NCI-H446 (cell line): ENCODE measurements around the gene THRB.

Experiments used
- DNase-seq, 2 experiments: peaks; one replicate each; lab custom pipeline; 2025; lab: John Stamatoyannopoulos, UW

The THRB gene

DNA sequence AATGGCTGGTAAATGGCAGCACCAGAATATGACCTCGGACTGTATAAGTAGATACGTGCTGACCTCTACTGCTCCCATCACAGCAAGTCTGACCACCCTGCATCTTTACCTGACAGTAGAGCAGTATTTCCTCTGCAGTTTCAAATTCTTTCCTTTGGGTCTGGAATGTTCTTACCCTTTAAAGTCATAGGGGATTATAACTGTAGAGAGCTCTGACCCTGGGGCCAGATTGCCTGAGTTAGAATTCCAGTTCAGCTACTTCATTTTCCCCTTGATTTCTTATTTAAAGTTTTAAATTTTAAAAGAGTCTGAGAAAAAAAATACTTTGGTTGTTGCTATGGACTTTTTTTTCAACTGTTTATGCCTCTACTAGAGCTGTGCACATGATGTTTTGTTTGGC is 311.9 kb downstream of the THRB start:
- no peak for DNase-seq

DNA sequence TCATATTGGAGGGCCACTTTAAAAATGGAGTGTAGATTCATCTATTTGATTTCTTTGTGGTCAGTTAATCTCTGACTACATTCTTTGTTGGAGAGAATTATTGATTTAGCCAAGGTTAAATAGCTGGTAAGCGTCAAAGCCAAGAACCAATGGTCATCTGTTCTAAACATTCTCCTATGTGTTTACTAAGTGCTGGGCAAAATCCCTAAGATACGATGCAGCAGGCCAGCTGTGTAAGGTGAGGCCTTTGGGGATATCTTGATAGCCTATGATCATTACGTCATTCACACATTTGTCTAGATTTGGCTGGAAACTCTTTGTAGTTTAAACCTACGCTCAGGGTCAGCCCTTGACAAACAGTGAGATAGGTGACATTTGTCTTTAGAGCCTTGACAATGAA is 313.4 kb downstream of the THRB start:
- no peak for DNase-seq

DNA sequence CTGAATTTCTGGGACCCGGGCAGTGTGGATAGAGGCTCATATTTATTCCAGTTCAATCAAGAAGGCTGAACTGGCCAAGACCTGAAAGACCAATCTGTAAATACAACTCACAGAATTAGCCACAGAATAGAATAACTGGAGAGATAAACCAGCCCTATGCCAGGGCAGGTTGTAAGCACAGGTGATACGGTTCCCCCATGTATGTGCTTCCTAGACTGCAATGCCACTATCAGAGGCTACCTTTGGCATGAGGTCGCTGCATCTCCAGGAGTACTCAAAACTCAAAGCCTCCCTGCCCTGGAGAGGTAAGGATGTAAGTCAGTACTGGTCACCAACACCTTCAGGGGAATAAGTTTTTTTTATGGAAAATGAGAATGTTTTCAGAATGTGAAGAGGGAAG is 314.0 kb downstream of the THRB start:
- no peak for DNase-seq

DNA sequence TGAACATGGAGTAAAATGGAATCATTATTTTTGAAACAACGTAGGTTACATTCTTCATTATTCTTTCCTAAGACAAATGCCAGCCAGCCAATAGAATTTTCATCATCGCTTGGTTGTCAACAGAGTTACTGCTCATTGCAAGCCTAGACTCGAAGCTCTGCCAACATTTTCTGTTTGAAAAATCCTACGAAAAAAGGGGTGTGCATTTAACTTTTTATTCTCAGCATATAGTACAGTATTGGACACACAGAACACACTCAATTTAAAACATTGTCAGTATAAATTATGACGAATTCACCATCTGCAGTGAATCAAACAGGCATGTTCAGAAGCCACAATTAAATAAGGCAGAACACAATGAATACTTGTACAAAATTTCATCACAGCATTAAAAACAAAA is 317.4 kb downstream of the THRB start:
- no peak for DNase-seq

DNA sequence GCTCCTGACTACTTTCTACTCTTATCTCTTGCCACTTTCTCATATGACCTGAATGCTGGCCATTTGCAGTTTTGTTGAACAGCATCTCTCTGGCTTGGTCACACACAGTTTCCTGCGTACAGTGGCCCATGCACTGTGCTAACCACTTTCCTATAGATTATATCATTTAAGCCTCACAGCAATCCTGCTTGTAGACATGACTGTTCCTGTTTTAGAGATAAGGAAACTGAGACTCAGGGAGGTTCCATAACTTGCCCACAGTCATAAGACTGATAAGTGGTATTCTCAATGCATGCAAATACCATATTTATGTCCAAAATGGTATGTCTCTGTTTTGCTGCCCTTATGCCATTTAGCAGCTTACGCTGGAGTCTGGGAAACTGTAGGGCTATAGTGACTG is 320.0 kb downstream of the THRB start:
- no peak for DNase-seq

DNA sequence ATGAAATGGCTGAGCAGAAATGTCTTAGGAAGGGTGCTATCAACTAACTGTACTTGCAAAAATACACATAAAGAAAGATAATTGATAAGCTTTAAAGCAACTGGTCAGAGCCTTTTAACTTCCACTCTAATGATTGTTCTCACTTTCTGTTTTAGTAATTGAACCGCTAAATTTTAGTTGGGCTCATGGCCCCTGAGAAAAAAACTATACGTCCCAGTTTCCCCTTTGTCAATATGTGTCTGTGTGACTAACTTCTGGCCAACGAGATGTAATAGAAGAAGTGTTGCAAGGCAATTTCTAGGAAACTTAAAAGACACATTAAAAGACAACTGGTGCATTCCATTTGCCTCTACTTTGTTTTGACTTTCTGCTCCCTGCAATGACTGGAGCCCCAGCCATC is 325.7 kb downstream of the THRB start:
- DNase-seq = no peak

DNA sequence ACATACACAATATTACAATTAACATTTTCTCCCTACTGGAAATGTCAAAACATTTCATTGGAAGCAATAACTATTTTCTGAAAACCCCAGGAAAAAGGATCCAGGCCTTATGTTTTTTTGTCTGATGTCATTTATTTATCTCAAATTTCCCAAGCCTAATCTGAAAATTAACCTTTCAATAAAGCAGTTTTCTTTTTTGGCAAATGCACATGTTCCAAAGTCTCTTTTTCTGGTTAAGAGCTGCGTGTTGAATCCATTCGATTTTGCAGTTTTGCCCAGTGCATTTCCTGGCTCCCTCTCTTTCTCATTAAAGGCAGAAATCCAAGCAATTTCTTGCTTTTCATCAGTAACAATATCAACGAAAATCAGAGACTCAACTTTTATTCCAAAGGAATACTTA is 327.2 kb downstream of the THRB start:
- DNase-seq = no peak

DNA sequence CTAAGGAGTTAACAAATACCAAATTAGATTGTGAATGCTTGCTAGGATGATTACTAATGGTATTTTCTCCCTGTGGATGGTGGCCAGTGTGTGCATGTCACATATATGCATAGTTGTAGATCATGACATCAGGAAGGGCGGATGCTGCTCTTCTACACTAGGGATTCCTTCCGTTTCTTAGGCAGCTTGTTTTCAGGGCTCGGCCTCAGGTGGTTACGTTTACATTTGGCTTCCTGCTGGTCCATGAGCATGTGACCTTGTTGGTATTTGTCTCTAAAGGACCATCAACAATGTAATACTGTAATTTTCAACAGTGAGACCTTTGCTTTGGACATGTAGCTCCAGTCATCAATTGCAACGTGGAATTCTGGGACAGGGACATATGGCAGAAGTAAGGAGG is 328.1 kb downstream of the THRB start:
- DNase-seq = no peak

DNA sequence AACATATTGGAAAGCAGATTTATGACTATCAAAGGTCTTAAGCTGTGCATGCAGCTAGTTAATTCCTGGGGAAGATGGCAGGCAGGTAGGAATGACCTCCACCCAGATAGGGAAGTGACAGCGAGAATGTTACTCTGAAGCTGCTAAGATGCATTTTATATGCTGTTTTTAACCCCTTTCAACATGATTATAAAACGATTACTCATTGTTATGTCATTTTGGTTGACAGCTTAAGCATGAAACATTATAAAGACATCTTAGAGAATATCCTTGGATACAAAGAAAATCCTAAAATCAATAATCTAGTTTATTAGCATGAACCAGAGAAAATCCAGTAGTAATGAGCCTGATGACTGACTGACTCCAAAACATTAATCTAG is 329.1 kb downstream of the THRB start:
- DNase-seq = no peak

DNA sequence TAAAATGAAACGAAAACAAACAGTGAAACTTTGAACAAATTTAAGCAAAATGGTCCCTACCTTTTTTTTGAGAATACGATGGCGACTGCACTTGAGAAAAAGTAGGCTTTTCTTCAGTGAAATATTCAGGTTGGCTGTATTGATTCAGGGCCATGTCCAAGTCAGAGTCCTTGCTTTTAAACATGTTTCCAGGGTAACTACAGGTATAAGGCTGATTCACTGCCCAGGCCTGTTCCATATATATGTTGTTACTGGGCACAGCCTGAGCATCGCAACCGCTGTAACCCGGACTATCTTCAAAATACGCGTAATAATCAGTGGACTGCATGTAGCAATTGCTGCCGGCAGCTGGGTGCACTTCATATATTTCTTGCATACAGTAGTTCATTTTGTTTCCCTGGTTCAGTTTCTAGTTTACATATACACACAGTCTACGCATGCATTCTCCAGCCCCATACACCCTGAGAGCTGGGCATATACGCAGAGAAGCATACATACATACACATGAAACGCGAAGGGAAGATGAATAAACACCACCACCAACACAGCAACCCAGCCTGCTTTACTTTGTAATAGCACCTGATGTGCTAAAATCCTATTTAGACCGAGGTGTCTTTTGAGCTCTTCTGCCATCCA is 329.6 kb downstream of the THRB start:
- no peak for DNase-seq

DNA sequence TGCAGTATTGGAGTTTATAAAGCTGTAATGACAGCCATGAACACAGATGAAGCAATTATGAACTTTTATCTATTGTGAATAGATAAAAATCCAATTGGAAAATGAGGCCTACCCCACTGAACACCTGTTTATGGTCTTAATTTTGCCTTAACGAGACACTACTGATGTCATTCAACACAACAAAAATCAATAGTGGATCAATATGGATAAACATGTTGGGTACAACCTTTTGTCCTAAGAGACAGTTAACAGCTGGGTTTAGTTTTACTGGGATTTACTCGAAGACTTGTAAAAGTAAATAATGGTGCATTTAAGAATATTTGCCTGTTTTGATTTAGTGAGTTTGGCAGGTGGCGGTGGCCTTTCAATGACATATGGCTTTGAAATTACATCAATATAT is 331.7 kb downstream of the THRB start:
- no peak for DNase-seq

DNA sequence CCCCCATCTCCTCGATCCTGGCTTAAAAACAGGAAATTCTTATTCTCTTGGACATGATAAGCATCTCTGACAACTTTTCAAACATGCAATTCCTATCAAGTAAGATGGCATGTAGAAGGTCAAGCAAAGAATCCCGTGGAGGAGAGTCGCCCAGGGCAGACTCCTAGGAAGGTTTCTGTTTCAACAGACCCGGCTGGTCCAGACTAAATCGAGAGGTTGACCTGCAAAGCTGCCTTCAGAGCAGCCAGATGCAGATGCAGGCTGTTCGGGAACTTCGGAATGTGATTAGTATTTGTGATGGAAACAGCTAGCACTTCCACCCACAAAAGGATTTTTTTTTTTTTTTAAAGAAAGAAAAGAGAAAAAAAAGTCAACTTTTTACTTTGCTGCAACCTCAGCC is 332.8 kb downstream of the THRB start:
- DNase-seq = no peak

DNA sequence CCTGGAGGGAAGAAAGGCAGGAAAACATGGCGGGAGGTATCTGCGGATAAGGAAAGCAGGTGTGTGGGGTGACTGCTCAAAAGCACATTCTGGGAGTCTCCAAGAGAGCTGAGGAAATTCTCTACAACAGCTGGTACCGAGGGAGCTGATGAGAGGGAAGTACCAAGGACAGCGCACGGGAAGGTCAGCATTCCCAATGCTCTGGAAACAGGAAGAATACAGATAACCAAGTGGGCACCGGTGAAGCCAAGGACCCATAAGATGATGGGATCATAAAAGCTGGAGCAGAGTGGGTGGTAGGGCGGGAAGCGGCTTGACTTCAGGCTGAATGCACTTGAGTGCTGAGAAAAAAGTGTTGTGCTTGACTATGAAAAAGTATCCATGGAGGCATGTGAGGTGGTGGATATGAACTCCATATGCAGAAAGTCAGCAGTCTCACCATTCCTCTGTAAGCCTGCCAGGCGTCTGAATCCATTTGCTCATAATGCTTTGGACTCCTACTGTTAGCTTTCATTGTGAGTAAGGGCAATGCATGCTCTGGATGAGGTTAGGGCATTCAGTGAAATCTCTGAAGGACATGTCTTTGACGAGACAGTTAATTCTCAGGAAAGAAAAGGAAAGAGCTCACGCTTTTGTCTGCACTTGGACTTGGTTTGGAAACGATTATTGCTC is 334.1 kb downstream of the THRB start:
- no peak for DNase-seq

DNA sequence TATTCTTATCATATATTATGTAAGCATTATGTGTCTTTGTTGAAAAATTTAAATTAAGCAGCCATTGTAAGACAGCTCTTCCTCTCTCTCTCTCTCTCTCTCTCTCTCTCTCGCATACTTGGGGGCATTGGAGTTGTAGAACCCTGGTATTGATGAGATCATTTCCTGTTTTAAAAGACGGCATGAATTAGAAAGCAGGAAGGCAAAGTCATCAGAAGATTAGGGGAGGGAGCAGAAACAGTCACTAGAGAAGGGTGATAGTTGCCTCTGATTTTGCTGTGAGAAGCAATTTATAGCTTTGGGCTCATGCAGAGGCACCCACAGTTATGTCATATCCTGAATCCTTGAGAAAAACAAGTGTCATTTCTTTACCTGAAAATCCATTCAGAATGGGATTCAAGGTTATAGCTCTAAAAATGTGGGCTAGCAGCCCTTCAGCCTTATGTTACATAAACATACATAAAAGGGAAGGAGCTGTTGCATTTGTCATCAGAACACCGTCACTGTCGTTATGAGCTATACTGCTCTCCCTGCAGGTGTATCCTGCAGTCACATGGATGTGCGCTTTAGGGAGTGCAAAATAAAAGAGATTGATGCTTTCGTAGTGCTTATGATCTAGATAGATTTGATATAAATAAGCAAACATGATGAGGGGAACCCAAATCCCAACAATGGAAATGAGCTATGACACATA is 335.7 kb downstream of the THRB start:
- no peak for DNase-seq

DNA sequence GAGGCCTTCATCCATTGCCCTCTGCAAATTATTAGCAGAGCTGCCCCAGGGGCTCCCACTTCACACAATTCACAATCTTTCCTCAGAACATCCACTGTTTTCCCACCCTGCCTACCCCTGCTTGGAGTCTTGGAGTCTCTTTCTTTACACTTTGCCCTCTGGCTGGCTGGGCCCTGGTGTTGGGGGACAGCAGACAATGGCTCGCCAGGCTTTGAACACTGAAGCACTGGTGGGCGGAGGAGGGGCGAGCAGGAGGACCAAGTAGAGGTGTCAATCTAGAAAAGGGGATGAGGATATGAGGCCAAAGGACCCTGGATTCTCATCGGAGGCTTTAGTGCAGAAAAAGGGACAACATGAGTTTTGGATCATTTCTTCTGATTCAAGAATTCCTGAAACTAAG is 337.5 kb downstream of the THRB start:
- DNase-seq = no peak

DNA sequence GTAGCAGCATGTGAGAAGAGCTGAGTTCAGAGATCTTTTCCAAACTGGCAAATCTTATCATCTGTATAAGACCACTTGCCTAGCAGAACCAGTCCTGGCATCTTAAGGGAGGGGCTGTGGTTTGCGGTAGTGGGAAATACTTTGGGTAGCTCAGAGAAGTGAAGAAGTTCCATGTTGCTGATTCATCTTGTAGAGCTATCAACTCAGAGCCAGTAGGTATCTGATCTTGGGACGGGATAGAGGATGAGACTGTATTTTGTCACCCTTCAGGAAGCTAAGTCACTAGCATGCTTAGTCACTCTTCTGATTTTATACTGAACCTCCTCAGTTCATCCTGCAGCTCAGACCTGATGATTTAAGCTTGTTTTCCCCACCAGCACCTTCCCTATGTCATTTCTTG is 338.2 kb downstream of the THRB start:
- no peak for DNase-seq

DNA sequence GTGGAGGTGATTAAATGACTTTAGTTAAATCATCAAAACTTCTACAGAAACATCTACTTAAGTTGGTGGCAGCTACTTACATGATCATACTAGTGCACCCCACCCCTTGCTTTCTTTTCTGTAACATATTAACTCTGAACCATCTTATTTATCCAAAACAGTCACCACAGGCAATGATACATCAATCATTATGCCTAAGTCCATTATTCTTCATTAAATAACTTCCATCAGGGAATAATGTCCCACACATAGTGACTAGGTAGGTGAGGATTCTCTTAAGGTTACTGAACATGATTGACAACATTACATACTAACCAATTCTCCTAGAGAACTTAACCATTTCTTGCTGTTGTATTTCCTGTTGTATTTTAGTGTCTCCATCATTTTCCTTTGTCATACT is 339.4 kb downstream of the THRB start:
- DNase-seq = no peak

DNA sequence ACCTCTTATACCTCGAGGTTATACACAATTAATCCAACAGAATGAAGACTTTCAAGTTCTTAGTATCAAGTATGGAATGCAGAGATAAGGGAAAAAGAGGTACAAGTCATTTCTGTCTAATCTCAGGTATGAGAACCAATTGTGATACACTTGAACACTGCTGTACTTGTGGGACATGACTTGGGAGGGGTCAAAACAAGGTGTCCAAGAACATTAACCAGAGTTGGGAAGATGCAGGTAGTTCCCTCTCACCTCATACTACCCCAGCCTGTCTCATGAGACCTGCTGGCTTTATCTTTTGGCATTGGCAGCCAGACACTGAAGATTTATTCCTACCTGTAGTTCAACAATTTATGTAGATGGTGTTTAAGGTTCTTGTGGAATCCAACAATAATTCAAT is 339.9 kb downstream of the THRB start:
- DNase-seq = no peak

DNA sequence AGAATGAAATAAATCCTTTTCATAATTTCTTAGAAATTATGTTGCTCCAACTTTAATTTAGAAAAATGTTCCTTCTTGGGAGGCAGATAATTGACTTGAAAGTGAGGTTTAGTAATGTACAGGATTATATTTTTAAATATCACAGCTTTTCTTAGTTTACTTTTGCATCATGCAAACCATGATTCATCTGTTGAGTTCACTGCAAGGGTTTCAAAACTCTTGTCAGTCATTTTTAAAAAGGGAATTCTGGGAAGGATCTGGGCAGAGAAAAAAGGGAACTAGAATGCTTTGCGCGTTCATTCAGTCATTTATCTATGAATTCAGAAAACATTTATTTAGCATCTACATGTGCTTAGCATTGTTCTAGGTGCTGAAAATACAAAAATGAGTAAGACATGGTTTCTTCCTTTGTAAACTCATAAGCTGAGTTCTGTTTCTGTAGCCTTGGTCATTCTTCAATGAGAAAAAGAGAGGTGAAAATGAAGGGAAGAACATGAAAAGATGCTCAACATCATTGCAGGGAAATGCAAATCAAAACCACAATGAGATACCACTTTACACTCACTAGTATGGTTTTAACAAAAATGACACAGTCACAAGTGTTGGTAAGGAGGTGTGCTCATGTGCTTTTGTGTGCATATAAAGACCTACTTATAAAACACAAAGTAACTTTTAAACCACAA is 340.5 kb downstream of the THRB start:
- no peak for DNase-seq

DNA sequence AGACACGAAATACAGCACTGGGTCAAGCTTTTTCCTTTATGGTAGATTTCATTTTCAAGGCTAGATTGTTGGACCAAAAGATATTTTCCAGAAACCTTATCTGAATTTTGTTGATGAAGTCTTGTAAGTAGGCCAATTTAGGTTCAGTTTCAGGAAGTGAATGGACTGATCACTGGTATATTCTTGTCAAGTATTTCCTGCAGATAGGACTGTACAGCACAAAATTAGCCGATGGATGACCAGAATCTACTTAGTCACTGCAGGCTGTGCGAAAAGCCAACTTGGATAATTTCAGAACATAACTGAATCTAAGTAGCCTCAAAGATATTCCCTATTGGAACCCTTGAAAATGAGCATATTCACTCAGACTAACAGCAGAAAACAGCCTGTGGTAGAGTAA is 343.1 kb downstream of the THRB start:
- DNase-seq = no peak

DNA sequence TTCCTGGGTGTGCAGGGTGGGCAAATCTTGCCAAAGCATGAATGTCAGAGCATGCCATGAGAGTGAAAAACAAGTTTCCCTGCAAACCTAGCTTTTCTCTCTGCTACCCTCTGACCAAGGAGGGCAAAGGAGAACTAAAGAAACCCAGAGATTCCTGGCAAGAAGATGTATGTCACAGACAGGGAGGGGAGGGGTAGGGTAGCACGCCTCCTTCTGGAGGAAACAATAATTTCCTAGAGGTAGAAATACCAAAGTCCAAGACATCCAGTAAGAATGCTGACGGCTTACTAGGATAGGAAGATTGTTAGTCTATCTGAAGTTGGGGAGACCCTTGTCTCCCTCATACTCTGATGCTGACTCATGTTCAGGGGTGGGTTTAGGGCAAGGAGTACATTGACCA is 345.6 kb downstream of the THRB start:
- DNase-seq = no peak

DNA sequence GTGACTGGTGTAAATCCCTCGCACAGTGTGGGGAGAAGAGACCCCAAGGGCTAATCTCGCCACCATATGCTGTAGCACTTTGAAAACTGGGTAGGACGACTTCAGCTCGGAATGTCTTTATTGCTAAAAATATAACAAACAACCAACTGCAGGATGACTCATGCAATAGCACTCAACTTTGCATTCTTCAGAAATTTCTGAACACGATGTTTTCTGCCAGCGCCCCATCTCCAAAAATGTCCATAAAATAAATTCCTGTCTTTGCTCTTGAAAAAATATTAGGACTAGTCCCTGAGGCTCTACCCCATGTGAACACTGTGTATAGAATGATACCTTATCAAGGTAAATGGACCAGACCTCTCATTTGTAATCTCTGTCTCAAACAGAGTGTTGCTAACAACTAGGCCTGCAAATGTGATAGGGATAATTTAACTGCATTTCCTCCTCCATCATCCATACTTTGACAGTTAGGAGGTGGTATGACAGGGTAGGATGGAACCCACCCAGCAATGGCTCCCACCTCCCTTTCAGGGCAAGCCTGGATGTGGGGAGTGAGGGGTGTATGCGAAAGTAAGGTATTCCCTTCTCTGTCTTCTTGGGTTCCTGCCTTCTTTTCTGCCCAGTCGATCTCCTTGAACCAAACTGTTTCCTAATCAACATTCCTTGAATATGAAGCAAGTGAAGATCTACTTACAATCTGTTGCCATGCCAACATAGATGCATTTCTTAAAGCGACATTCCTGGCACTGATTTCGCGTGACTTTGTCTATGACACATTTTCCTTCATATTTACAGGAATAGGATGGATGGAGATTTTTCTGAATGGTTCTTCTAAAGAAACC is 348.4 kb downstream of the THRB start:
- DNase-seq = no peak
